HEK293 (cell line): ENCODE results near the gene PPP1R27.

ENCODE experiments used
- FEZF1 ChIP-seq: fragments of 450-650 bp; formaldehyde crosslinking; IDR thresholded peaks from 2 replicates; pipeline ENCODE4 v1.5.1; 2016; ENCODE audit warnings: missing biosample characterization, missing genetic modification characterization
- GLIS1 ChIP-seq: fragments of 450-650 bp; formaldehyde crosslinking; IDR thresholded peaks from 2 replicates; pipeline ENCODE4 v1.5.1; 2016; ENCODE audit warnings: missing biosample characterization, missing genetic modification characterization
- KLF10 ChIP-seq: fragments of 450-650 bp; IDR thresholded peaks from 2 replicates; pipeline ENCODE4 v1.5.1; 2018; ENCODE audit warnings: missing biosample characterization, mild to moderate bottlenecking, missing genetic modification characterization
- PRDM4 ChIP-seq: fragments of 450-650 bp; formaldehyde crosslinking; IDR thresholded peaks from 2 replicates; pipeline ENCODE4 v1.5.1; 2017; ENCODE audit warnings: missing biosample characterization, missing genetic modification characterization
- REPIN1 ChIP-seq: fragments of 450-650 bp; formaldehyde crosslinking; IDR thresholded peaks from 2 replicates; pipeline ENCODE4 v1.5.1; 2017; ENCODE audit warnings: missing biosample characterization, missing genetic modification characterization, low read depth
- SALL2 ChIP-seq: fragments of 450-650 bp; formaldehyde crosslinking; IDR thresholded peaks from 2 replicates; pipeline ENCODE4 v1.5.0; 2017; ENCODE audit warnings: missing biosample characterization, mild to moderate bottlenecking, missing genetic modification characterization, borderline replicate concordance
- ZBTB49 ChIP-seq: fragments of 450-650 bp; formaldehyde crosslinking; IDR thresholded peaks from 2 replicates; pipeline ENCODE4 v1.5.1; 2016; ENCODE audit warnings: missing biosample characterization, missing genetic modification characterization, low read depth
- ZBTB7A ChIP-seq: fragments of 450-650 bp; formaldehyde crosslinking; IDR thresholded peaks from 2 replicates; pipeline ENCODE4 v1.5.1; 2016; ENCODE audit warnings: low read depth, missing biosample characterization, missing genetic modification characterization
- ZNF221 ChIP-seq: fragments of 450-650 bp; formaldehyde crosslinking; IDR thresholded peaks from 2 replicates; pipeline ENCODE4 v1.5.1; 2017; ENCODE audit warnings: missing biosample characterization, missing genetic modification characterization, borderline replicate concordance
- ZNF26 ChIP-seq: fragments of 450-650 bp; formaldehyde crosslinking; IDR thresholded peaks from 2 replicates; pipeline ENCODE4 v1.5.1; 2016; ENCODE audit warnings: missing biosample characterization, missing genetic modification characterization
- ZNF354C ChIP-seq: fragments of 450-650 bp; formaldehyde crosslinking; IDR thresholded peaks from 2 replicates; pipeline ENCODE4 v1.5.1; 2016; ENCODE audit warnings: missing biosample characterization, missing genetic modification characterization, low read depth, borderline replicate concordance
- ZNF473 ChIP-seq: fragments of 450-650 bp; formaldehyde crosslinking; IDR thresholded peaks from 2 replicates; pipeline ENCODE4 v1.5.1; 2017; ENCODE audit warnings: missing biosample characterization, missing genetic modification characterization
- ZNF518A ChIP-seq: fragments of 450-650 bp; formaldehyde crosslinking; conservative IDR thresholded peaks from 2 replicates; pipeline ENCODE4 v1.5.1; 2016; ENCODE audit warnings: low read depth, missing biosample characterization, missing genetic modification characterization
- ZNF555 ChIP-seq: fragments of 450-650 bp; formaldehyde crosslinking; conservative IDR thresholded peaks from 2 replicates; pipeline ENCODE4 v1.5.1; 2017; ENCODE audit warnings: missing biosample characterization, mild to moderate bottlenecking, missing genetic modification characterization, inconsistent platforms
- ZNF571 ChIP-seq: fragments of 450-650 bp; formaldehyde crosslinking; IDR thresholded peaks from 2 replicates; pipeline ENCODE4 v1.5.0; 2017; ENCODE audit warnings: missing biosample characterization, missing genetic modification characterization
- ZNF585B ChIP-seq: fragments of 450-650 bp; formaldehyde crosslinking; IDR thresholded peaks from 2 replicates; pipeline ENCODE4 v1.5.1; 2016; ENCODE audit warnings: missing biosample characterization, missing genetic modification characterization
- ZNF610 ChIP-seq: fragments of 450-650 bp; formaldehyde crosslinking; IDR thresholded peaks from 2 replicates; pipeline ENCODE4 v1.5.1; 2016; ENCODE audit warnings: missing biosample characterization, missing genetic modification characterization, borderline replicate concordance
- TF ChIP-seq, protein P1 (sequence below): fragments of 450-650 bp; formaldehyde crosslinking; conservative IDR thresholded peaks from 2 replicates; pipeline ENCODE4 v1.5.1; 2016; ENCODE audit warnings: low read depth, missing biosample characterization, missing genetic modification characterization
- TF ChIP-seq, protein P2 (sequence below): fragments of 450-650 bp; formaldehyde crosslinking; IDR thresholded peaks from 2 replicates; pipeline ENCODE4 v1.5.1; 2017; ENCODE audit warnings: missing biosample characterization, missing genetic modification characterization

Gene PPP1R27

DNA sequence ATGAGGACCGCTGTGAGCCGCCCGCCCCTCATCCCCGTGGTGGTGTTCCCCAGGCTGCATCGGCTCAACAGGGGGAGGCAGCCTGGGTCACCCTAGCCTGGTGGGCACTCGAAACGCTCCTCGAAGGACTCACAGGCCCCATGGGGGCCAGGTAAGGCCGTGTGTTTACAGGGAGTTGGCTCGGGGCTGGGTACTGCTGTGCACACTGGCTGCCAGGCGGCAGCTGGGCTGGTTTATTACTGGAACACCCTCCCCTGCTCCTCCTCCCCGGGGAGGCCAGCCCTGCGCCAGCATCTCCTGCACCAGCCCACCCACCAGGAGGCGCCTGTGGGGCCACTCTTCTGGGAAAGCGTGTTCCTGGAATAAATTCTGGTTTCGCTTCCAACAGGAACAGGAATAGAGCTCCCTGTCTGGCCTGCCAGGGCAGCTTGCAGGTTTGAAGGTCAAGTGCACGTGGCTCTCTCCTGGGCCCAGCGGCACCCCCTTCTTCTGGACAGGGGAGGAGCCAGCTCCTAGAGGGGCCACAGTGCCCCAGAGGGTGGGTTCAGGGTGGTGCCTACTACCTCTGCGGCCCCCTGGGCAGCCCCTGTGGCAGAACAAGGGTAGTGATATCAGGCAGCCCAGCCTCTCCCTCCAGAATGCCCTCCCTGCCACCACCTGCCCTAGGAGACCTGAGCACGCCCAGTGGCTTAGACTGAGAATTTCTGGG is 13.1 kb downstream of the PPP1R27 start (continued):
- TF ChIP-seq ZNF518A (tag by site-specific recombination) (no peak), SALL2 (no peak), ZNF473 (tag by site-specific recombination) (no peak), ZBTB7A (tag by site-specific recombination) (no peak), ZNF354C (tag by site-specific recombination) (no peak), ZNF26 (tag by site-specific recombination) (no peak), PRDM4 (tag by site-specific recombination) (peak; percentile 35; the same call in 1 of the 2 replicates), ZNF555 (tag by site-specific recombination) (no peak), GLIS1 (tag by site-specific recombination) (peak; percentile 84), KLF10 (tag by site-specific recombination) (no peak), ZNF610 (tag by site-specific recombination) (no peak), ZNF571 (tag by site-specific recombination) (no peak), REPIN1 (tag by site-specific recombination) (no peak), ZBTB49 (tag by site-specific recombination) (no peak), ZNF221 (tag by site-specific recombination) (no peak), ZNF585B (tag by site-specific recombination) (no peak), FEZF1 (tag by site-specific recombination) (no peak)
- TF ChIP-seq, protein P1, sequence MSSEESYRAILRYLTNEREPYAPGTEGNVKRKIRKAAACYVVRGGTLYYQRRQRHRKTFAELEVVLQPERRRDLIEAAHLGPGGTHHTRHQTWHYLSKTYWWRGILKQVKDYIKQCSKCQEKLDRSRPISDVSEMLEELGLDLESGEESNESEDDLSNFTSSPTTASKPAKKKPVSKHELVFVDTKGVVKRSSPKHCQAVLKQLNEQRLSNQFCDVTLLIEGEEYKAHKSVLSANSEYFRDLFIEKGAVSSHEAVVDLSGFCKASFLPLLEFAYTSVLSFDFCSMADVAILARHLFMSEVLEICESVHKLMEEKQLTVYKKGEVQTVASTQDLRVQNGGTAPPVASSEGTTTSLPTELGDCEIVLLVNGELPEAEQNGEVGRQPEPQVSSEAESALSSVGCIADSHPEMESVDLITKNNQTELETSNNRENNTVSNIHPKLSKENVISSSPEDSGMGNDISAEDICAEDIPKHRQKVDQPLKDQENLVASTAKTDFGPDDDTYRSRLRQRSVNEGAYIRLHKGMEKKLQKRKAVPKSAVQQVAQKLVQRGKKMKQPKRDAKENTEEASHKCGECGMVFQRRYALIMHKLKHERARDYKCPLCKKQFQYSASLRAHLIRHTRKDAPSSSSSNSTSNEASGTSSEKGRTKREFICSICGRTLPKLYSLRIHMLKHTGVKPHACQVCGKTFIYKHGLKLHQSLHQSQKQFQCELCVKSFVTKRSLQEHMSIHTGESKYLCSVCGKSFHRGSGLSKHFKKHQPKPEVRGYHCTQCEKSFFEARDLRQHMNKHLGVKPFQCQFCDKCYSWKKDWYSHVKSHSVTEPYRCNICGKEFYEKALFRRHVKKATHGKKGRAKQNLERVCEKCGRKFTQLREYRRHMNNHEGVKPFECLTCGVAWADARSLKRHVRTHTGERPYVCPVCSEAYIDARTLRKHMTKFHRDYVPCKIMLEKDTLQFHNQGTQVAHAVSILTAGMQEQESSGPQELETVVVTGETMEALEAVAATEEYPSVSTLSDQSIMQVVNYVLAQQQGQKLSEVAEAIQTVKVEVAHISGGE (tag by site-specific recombination) = no peak
- TF ChIP-seq, protein P2, sequence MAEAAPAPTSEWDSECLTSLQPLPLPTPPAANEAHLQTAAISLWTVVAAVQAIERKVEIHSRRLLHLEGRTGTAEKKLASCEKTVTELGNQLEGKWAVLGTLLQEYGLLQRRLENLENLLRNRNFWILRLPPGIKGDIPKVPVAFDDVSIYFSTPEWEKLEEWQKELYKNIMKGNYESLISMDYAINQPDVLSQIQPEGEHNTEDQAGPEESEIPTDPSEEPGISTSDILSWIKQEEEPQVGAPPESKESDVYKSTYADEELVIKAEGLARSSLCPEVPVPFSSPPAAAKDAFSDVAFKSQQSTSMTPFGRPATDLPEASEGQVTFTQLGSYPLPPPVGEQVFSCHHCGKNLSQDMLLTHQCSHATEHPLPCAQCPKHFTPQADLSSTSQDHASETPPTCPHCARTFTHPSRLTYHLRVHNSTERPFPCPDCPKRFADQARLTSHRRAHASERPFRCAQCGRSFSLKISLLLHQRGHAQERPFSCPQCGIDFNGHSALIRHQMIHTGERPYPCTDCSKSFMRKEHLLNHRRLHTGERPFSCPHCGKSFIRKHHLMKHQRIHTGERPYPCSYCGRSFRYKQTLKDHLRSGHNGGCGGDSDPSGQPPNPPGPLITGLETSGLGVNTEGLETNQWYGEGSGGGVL (tag by site-specific recombination) = no peak
